Parathyroid adenoma (tissue), 2 donors: ENCODE results near the gene GTPBP3.

Source experiments
- H2AFZ ChIP-seq: fragments of 300-600 bp; sonication (generic); one replicate; pipeline ENCODE4 v1.7.0; 2017; ENCODE audit warnings: antibody characterized with exemption, mild to moderate bottlenecking
- H3K27ac ChIP-seq: fragments of 300-600 bp; sonication (generic); one replicate; pipeline ENCODE4 v1.7.0; 2017
- H3K27me3 ChIP-seq: fragments of 300-600 bp; sonication (generic); one replicate; pipeline ENCODE4 v1.7.0; 2017; ENCODE audit warnings: low read length; ENCODE audit not compliant: control insufficient read depth, insufficient read depth
- H3K36me3 ChIP-seq: fragments of 300-600 bp; sonication (generic); one replicate; pipeline ENCODE4 v1.7.0; 2017; ENCODE audit warnings: low read length; ENCODE audit not compliant: control insufficient read depth, insufficient read depth
- H3K4me1 ChIP-seq: fragments of 300-600 bp; sonication (generic); one replicate; pipeline ENCODE4 v1.7.0; 2017; ENCODE audit warnings: control low read depth
- H3K4me2 ChIP-seq: fragments of 300-600 bp; sonication (generic); one replicate; pipeline ENCODE4 v1.7.0; 2017; ENCODE audit warnings: low read length
- H3K4me3 ChIP-seq: fragments of 300-600 bp; sonication (generic); one replicate; pipeline ENCODE4 v1.7.0; 2017; ENCODE audit warnings: low read depth, low read length
- H3K79me2 ChIP-seq: fragments of 300-600 bp; sonication (generic); one replicate; pipeline ENCODE4 v1.7.0; 2017; ENCODE audit warnings: control low read depth
- H3K9ac ChIP-seq: fragments of 300-600 bp; sonication (generic); one replicate; pipeline ENCODE4 v1.7.0; 2017; ENCODE audit warnings: mild to moderate bottlenecking
- H3K9me3 ChIP-seq: fragments of 300-600 bp; sonication (generic); one replicate; pipeline ENCODE4 v1.7.0; 2017; ENCODE audit warnings: low read length; ENCODE audit not compliant: control insufficient read depth
- CTCF ChIP-seq: fragments of 300-600 bp; sonication (generic); IDR thresholded peaks from one replicate; pipeline ENCODE4 v1.7.0; 2017; ENCODE audit warnings: antibody characterized with exemption, mild to moderate bottlenecking
- donor health status: primary hyperparathyroidism.

Gene GTPBP3

GRCh38 chr19:17333611-17334413 is 3.5 kb upstream of the GTPBP3 start:
- peak overlapping the region; percentile 53 for H3K27ac ChIP-seq
- H3K9me3 ChIP-seq, result no peaks in the 10 kb centered on the region
- H3K4me1 ChIP-seq, result peaks cover 4% of the 10 kb centered on the region
- no peaks in the 10 kb centered on the region for H3K27me3 ChIP-seq
- no peak for TF ChIP-seq CTCF
- H3K9ac ChIP-seq, result peak overlapping the region; percentile 78
- peak overlapping the region; percentile 75 for H3K4me2 ChIP-seq
- H3K36me3 ChIP-seq, result no peaks in the 10 kb centered on the region
- H3K4me3 ChIP-seq, result peak overlapping the region; percentile 65
- H3K79me2 ChIP-seq, result no peaks in the 10 kb centered on the region
- H2AFZ ChIP-seq, result peak overlapping the region; percentile 97

GRCh38 chr19:17334414-17335409 is 2.6 kb upstream of the GTPBP3 start, which contains the start of gene ANO8:
Gene ANO8 (minus strand): TSS chr19:17334855. CDS start chr19:17334670, 185 bp downstream.
- peak within 1 kb of the TSS; percentile 65 for H3K4me3 ChIP-seq
- H2AFZ ChIP-seq, result peak within 1 kb of the TSS; percentile 97
- H3K27me3 ChIP-seq, result no peaks in the 10 kb centered on the region
- H3K4me2 ChIP-seq, result peak within 1 kb of the TSS; percentile 75
- H3K27ac ChIP-seq, result peak within 1 kb of the TSS; percentile 53
- H3K9me3 ChIP-seq, result no peaks in the 10 kb centered on the region
- TF ChIP-seq CTCF, result no peak
- H3K36me3 ChIP-seq, result no peaks in the 10 kb centered on the region
- H3K4me1 ChIP-seq, result peaks cover 4% of the 10 kb centered on the region
- H3K9ac ChIP-seq, result peak within 1 kb of the TSS; percentile 78
- H3K79me2 ChIP-seq, result no peaks in the 10 kb centered on the region

- H3K27me3 ChIP-seq, result no peaks in the 10 kb centered on the region
- TF ChIP-seq CTCF, result no peak
- no peak overlapping the region for H3K27ac ChIP-seq
- no peak overlapping the region for H2AFZ ChIP-seq
- no peak overlapping the region for H3K4me2 ChIP-seq
- H3K4me1 ChIP-seq, result peaks cover 4% of the 10 kb centered on the region
- H3K36me3 ChIP-seq, result no peaks in the 10 kb centered on the region
- peak overlapping the region; percentile 27 for H3K4me3 ChIP-seq
- H3K9me3 ChIP-seq, result no peaks in the 10 kb centered on the region
- H3K9ac ChIP-seq, result no peak overlapping the region
- H3K79me2 ChIP-seq, result no peaks in the 10 kb centered on the region
Observed at GRCh38 chr19:17335575-17335974, 1.8 kb upstream of the GTPBP3 start.

GRCh38 chr19:17337675-17338432 is 501 bp downstream of the GTPBP3 start:
- Histone ChIP-seq H3K79me2 (no peaks in the 10 kb centered on the region), H3K4me2 (peak overlapping the region; percentile 100), H3K4me3 (peak overlapping the region; percentile 89), H2AFZ (peak overlapping the region; percentile 99), H3K36me3 (no peaks in the 10 kb centered on the region), H3K9me3 (no peaks in the 10 kb centered on the region), H3K27me3 (no peaks in the 10 kb centered on the region), H3K27ac (peak overlapping the region; percentile 98), H3K4me1 (peaks cover 4% of the 10 kb centered on the region), H3K9ac (no peak overlapping the region)
- no peak for TF ChIP-seq CTCF
